ENCODE results near the gene LRRC7.

The LRRC7 gene

DNA sequence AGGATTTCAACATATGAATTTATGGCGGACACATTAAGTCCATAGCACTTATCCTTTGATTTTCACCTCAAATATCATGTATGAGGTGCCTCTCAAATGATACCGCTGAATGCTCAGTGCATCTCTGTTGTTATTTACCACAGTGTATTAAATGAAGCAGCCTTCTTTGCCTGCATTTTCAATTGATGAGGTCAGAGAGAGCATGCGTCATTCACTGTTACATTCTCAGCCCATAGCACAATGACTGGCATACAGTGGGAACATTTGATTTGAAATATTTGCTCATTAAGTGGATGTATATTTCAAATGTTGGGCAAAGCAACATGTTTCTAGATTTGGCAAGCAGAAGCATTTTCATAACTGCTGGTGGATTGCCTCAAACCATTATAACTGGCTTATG is 45.7 kb downstream of the LRRC7 start:
- no peak overlapping the region for H2AFZ ChIP-seq (ENCODE audit: low read depth, low read length)
- H3K4me2 ChIP-seq (ENCODE audit: insufficient read depth, low read length), result no peak overlapping the region
- H3K27me3 ChIP-seq (ENCODE audit: insufficient read depth, low read length, poor library complexity), result no peaks in the 10 kb centered on the region
- ATAC-seq (ENCODE audit: insufficient read depth, low read depth), result no peak
- H3K4me3 ChIP-seq (ENCODE audit: low read depth in 1 of 2, low read length in 2 of 2), result no peak overlapping the region
- H3K9me3 ChIP-seq (ENCODE audit: insufficient read depth, low read length, severe bottlenecking), result no peaks in the 10 kb centered on the region
- no peaks in the 10 kb centered on the region for H3K4me1 ChIP-seq (ENCODE audit: insufficient read depth, low read length)
- no peaks in the 10 kb centered on the region for H3K79me2 ChIP-seq (ENCODE audit: insufficient read depth, low read length)
- no peak for DNase-seq
- no peak overlapping the region for H3K27ac ChIP-seq (ENCODE audit: low read length)
- H3K9ac ChIP-seq (ENCODE audit: low read depth, low read length), result no peak overlapping the region
- no peaks in the 10 kb centered on the region for H4K20me1 ChIP-seq (ENCODE audit: insufficient read depth, low read length)
- no peaks in the 10 kb centered on the region for H3K36me3 ChIP-seq (ENCODE audit: insufficient read depth, low read length)
- TF ChIP-seq EZH2 (IDR thresholded peaks at IDR 0.05; ENCODE audit: borderline replicate concordance, low read depth, low read length, severe bottlenecking) (no peak), CTCF (IDR thresholded peaks at IDR 0.05; ENCODE audit: borderline replicate concordance, extremely low read depth, low read length, poor library complexity, severe bottlenecking) (no peak)

DNA sequence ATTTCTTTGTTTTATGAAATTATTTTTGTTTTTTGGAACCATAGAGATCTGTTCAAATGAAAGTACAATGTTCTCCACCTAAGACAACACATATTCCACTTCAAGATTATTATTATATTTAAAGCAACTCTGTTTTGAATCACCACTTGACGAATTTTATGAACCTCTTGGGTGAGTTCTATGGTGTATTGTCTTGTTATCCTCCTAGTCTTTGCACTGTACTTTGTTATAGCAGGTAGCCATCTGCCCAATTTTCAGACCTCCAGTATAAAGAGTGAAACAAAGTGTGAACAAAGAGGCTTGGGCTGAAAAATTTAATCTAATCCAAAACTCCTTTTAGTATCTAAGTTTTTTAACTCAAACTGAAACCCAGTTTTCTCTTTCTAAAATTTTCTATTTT is 71.0 kb downstream of the LRRC7 start:
- H4K20me1 ChIP-seq (ENCODE audit: insufficient read depth, low read length), result no peaks in the 10 kb centered on the region
- no peaks in the 10 kb centered on the region for H3K27me3 ChIP-seq (ENCODE audit: insufficient read depth, low read length, poor library complexity)
- H2AFZ ChIP-seq (ENCODE audit: low read depth, low read length), result no peak overlapping the region
- H3K9ac ChIP-seq (ENCODE audit: low read depth, low read length), result no peak overlapping the region
- H3K4me1 ChIP-seq (ENCODE audit: insufficient read depth, low read length), result no peaks in the 10 kb centered on the region
- H3K9me3 ChIP-seq (ENCODE audit: insufficient read depth, low read length, severe bottlenecking), result no peaks in the 10 kb centered on the region
- TF ChIP-seq CTCF (IDR thresholded peaks at IDR 0.05; ENCODE audit: borderline replicate concordance, extremely low read depth, low read length, poor library complexity, severe bottlenecking), result no peak
- no peak for TF ChIP-seq EZH2 (IDR thresholded peaks at IDR 0.05; ENCODE audit: borderline replicate concordance, low read depth, low read length, severe bottlenecking)
- ATAC-seq (ENCODE audit: insufficient read depth, low read depth) (no peak), DNase-seq (no peak)
- H3K4me3 ChIP-seq (ENCODE audit: low read depth in 1 of 2, low read length in 2 of 2), result no peak overlapping the region
- H3K79me2 ChIP-seq (ENCODE audit: insufficient read depth, low read length), result no peaks in the 10 kb centered on the region
- H3K36me3 ChIP-seq (ENCODE audit: insufficient read depth, low read length), result no peaks in the 10 kb centered on the region
- H3K27ac ChIP-seq (ENCODE audit: low read length), result no peak overlapping the region
- H3K4me2 ChIP-seq (ENCODE audit: insufficient read depth, low read length), result no peak overlapping the region

DNA sequence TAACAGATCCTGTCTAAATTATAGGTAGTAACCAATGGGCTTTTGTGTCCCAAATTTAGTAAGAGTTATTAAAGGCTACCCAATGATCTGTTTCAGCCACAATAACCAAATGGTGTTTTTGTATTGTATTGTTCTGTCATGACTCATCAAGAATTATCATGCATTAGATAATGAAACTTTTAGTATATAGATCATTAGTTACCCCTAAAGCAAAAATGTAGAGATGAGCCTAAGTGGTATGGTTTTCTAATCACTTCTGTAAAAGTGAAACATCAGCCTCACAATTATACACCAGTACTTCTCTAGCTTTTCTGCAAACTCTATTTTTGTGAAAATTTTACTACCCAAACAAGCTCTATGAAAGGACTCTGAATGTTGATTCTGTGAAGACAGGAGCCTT is 71.4 kb downstream of the LRRC7 start:
- H3K4me1 ChIP-seq (ENCODE audit: insufficient read depth, low read length), result no peaks in the 10 kb centered on the region
- DNase-seq (no peak), ATAC-seq (ENCODE audit: insufficient read depth, low read depth) (no peak)
- no peak overlapping the region for H3K4me3 ChIP-seq (ENCODE audit: low read depth in 1 of 2, low read length in 2 of 2)
- TF ChIP-seq CTCF (IDR thresholded peaks at IDR 0.05; ENCODE audit: borderline replicate concordance, extremely low read depth, low read length, poor library complexity, severe bottlenecking) (no peak), EZH2 (IDR thresholded peaks at IDR 0.05; ENCODE audit: borderline replicate concordance, low read depth, low read length, severe bottlenecking) (no peak)
- H3K4me2 ChIP-seq (ENCODE audit: insufficient read depth, low read length), result no peak overlapping the region
- no peaks in the 10 kb centered on the region for H3K79me2 ChIP-seq (ENCODE audit: insufficient read depth, low read length)
- H2AFZ ChIP-seq (ENCODE audit: low read depth, low read length), result no peak overlapping the region
- H3K27ac ChIP-seq (ENCODE audit: low read length), result no peak overlapping the region
- no peaks in the 10 kb centered on the region for H4K20me1 ChIP-seq (ENCODE audit: insufficient read depth, low read length)
- no peaks in the 10 kb centered on the region for H3K36me3 ChIP-seq (ENCODE audit: insufficient read depth, low read length)
- no peaks in the 10 kb centered on the region for H3K9me3 ChIP-seq (ENCODE audit: insufficient read depth, low read length, severe bottlenecking)
- no peaks in the 10 kb centered on the region for H3K27me3 ChIP-seq (ENCODE audit: insufficient read depth, low read length, poor library complexity)
- no peak overlapping the region for H3K9ac ChIP-seq (ENCODE audit: low read depth, low read length)

GRCh38 chr1:69643266-69643665 is 75.5 kb downstream of the LRRC7 start:
- Histone ChIP-seq H3K36me3 (ENCODE audit: insufficient read depth, low read length) (no peaks in the 10 kb centered on the region), H3K4me1 (ENCODE audit: insufficient read depth, low read length) (no peaks in the 10 kb centered on the region), H3K27ac (ENCODE audit: low read length) (no peak overlapping the region), H4K20me1 (ENCODE audit: insufficient read depth, low read length) (no peaks in the 10 kb centered on the region), H3K27me3 (ENCODE audit: insufficient read depth, low read length, poor library complexity) (no peaks in the 10 kb centered on the region), H3K4me3 (ENCODE audit: low read depth in 1 of 2, low read length in 2 of 2) (no peak overlapping the region), H3K79me2 (ENCODE audit: insufficient read depth, low read length) (no peaks in the 10 kb centered on the region), H2AFZ (ENCODE audit: low read depth, low read length) (no peak overlapping the region), H3K9ac (ENCODE audit: low read depth, low read length) (no peak overlapping the region), H3K4me2 (ENCODE audit: insufficient read depth, low read length) (no peak overlapping the region), H3K9me3 (ENCODE audit: insufficient read depth, low read length, severe bottlenecking) (no peaks in the 10 kb centered on the region)
- no peak for DNase-seq
- ATAC-seq (ENCODE audit: insufficient read depth, low read depth), result no peak
- TF ChIP-seq CTCF (IDR thresholded peaks at IDR 0.05; ENCODE audit: borderline replicate concordance, extremely low read depth, low read length, poor library complexity, severe bottlenecking) (no peak), EZH2 (IDR thresholded peaks at IDR 0.05; ENCODE audit: borderline replicate concordance, low read depth, low read length, severe bottlenecking) (no peak)

Data from DND-41 (cell line).